ENCODE data around the gene ELP6.
"Not testable (repeated sequence)": the region's sequence is repeated elsewhere in the genome, so short reads cannot be mapped to it uniquely, and the experiment has no call there.

Gene ELP6

DNA sequence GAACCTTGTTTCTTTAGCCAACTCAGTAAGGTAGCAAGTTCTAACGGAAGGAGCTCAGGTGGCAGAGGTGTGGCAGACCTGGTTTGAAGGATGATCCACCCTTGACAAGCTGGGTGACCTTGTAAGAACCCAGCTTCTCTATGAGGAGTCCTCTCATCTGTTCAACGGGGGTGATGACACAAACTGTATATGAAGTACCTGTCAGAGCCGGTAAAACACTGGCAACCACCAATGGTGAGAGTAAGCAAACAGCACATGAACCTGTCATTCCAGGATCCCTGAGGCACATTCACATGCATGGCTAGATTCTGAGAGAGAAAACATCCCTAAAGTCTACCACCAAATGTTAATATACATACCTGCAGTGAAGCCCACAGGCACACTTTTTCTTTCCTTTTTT is 40.1 kb downstream of the ELP6 start:
- TF ChIP-seq, protein P1, sequence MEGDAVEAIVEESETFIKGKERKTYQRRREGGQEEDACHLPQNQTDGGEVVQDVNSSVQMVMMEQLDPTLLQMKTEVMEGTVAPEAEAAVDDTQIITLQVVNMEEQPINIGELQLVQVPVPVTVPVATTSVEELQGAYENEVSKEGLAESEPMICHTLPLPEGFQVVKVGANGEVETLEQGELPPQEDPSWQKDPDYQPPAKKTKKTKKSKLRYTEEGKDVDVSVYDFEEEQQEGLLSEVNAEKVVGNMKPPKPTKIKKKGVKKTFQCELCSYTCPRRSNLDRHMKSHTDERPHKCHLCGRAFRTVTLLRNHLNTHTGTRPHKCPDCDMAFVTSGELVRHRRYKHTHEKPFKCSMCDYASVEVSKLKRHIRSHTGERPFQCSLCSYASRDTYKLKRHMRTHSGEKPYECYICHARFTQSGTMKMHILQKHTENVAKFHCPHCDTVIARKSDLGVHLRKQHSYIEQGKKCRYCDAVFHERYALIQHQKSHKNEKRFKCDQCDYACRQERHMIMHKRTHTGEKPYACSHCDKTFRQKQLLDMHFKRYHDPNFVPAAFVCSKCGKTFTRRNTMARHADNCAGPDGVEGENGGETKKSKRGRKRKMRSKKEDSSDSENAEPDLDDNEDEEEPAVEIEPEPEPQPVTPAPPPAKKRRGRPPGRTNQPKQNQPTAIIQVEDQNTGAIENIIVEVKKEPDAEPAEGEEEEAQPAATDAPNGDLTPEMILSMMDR (IDR thresholded peaks at IDR 0.05; ENCODE audit: insufficient read depth, low read depth, low read length, missing control alignments) = no peak
- peak; percentile 75 for DNase-seq (ENCODE audit: low read depth)
- no peak overlapping the region for H3K4me3 ChIP-seq (ENCODE audit: low read length)

DNA sequence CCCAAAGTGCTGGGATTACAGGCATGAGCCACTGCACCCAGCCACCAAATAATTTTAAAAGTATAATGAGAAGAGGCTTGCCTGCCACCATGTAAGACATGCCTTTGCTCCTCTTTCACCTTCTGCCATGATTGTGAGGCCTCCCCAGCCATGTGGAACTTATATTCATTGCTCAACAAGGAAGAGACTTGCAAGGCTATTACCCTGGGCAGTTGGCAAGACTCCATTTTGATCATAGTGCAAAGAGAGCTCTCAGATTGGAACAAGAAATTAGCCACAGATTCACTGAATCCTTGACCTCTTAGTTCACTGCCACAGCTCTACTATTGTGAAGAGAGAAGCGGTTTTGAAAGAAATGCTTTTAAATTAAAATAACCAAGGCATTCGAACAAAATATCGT is 43.9 kb downstream of the ELP6 start:
- peak; percentile 12 for DNase-seq (ENCODE audit: low read depth)
- H3K4me3 ChIP-seq (ENCODE audit: low read length) = no peak overlapping the region
- TF ChIP-seq, protein P1 (IDR thresholded peaks at IDR 0.05; ENCODE audit: insufficient read depth, low read depth, low read length, missing control alignments) = no peak

DNA sequence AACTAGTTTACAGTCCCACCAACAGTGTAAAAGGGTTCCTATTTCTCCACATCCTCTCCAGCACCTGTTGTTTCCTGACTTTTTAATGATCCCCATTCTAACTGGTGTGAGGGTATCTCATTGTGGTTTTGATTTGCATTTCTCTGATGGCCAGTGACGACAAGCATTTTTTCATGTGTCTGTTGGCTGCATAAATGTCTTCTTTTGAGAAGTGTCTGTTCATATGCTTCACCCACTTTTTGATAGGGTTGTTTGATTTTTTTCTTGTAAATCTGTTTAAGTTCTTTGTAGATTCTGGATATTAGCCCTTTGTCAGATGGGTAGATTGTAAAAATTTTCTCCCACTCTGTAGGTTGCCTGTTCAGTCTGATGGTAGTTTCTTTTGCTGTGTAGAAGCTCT is 45.2 kb downstream of the ELP6 start:
- not testable (repeated sequence) for H3K4me3 ChIP-seq (ENCODE audit: low read length); DNase-seq (ENCODE audit: low read depth)

DNA sequence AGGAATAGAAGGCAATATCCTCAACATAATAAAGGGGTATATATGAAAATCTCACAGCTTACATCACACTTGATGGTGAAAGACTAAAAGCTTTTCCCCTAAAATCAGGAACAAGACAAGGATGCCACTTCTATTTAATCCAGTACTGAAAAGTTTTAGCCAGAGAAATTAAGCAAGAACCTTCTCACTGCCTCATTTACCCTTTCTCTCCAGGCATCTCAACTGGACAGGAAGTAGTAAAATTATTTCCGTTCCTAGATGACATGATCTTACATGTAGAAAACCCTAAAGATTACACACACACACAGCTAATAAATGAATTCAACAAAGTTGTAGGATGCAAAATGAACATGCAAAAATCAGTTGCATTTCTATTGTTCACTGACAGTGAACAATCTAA is 48.9 kb downstream of the ELP6 start:
- no peak overlapping the region for H3K4me3 ChIP-seq (ENCODE audit: low read length)
- TF ChIP-seq, protein P1 (IDR thresholded peaks at IDR 0.05; ENCODE audit: insufficient read depth, low read depth, low read length, missing control alignments) = no peak
- DNase-seq (ENCODE audit: low read depth) = peak; percentile 34

DNA sequence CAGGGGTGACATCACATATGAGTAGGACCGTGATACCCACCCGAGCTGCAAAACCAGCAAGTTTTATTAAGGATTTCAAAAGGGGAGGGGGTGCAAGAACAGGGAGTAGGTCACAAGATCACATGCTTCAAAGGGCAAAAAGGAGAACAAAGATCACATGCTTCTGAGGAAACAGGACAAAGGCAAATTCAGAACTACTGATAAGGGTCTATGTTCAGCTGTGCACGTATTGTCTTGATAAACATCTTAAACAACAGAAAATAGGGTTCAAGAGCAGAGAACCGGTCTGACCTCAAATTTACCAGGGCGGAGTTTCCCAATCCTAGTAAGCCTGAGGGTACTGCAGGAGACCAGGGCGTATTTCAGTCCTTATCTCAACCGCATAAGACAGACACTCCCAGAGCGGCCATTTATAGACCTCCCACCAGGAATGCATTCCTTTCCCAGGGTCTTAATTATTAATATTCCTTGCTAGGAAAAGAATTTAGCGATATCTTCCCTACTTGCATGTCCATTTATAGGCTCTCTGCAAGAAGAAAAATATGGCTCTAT is 53.9 kb downstream of the ELP6 start:
- DNase-seq (ENCODE audit: low read depth); H3K4me3 ChIP-seq (ENCODE audit: low read length): not testable (repeated sequence)

DNA sequence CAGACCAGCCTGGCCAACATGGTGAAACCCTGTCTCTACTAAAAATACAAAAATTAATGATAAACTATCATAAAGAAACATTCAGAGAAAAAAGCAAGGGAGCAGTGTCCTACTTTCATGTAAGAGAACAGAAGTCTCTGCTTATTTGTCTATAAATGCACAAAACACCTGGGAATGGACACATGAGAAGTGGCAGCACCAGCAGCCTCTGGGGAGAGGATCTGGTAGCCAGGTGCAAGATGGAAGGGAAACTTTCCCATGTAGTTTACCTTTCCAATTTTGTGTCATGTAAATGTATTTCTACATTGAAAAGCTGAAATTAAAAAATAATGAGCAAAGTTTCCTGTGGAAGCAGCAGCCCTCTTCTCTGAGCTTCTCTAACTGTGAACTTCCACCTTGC is 56.5 kb downstream of the ELP6 start:
- DNase-seq (ENCODE audit: low read depth) = no peak
- no peak overlapping the region for H3K4me3 ChIP-seq (ENCODE audit: low read length)
- TF ChIP-seq, protein P1 (IDR thresholded peaks at IDR 0.05; ENCODE audit: insufficient read depth, low read depth, low read length, missing control alignments) = no peak

DNA sequence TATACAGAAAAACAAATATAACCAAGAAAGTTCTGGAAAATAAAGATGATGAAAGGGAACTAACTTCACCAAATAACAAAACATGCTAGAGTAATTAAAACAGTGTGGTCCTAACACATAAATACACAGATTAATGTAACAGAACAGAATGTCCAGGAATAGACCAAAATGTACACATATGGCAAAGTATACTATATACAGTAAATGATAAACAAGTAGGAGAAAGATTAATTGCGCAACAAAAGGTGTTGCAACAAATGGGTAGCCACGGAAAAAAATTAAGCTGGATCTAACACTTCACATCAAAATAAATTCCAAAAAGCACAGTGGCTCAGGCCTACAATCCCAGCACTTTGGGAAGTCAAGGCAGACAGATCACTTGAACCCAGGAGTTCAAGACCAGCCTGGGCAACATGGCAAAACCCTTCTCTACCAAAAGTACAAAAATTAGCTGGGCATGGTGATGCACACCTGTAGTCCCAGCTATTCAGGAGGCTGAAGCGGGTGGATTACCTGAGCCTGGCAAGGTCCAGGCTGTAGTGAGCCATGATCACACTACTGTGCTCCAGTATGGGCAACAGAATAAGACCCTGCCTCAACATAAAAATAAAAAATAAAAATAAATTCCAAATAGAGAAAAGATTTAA is 57.6 kb downstream of the ELP6 start:
- TF ChIP-seq, protein P1 (IDR thresholded peaks at IDR 0.05; ENCODE audit: insufficient read depth, low read depth, low read length, missing control alignments) = no peak
- no peak overlapping the region for H3K4me3 ChIP-seq (ENCODE audit: low read length)
- peak; percentile 57 for DNase-seq (ENCODE audit: low read depth)

DNA sequence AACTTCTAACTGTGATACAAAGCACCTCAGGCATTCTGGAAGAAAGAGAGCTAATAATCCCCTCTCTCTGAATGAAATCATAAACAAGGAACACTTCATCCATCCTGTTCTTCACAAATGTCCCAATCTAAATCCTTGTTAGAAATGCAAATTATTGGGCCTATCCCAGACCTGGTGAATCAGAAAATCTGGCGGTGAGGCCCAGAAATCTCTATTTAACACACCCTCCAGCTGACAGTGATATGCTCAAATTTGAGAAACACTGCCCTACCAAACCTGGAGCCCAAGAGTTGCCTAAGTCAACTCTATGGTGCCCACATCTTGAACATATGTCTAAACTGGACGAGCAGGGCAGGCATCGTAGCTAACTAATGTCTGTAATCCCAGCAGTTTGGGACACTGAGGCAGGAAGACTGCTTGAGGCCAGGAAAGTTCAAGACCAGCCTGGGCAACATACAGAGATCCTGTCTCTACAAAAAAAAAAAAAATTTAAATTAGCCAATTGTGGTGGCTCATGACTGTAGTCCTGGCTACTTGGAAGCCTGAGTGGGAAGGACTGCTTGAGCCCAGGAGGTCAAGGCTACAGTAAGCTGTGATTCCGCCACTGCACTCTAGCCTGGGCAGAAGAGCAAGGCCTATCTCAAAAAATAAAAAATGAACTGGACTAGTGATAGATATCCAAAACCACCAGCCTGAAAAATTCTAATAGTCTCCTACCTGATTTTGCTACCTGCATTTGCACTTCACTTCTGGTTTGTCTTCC is 60.9 kb downstream of the ELP6 start:
- TF ChIP-seq, protein P1 (IDR thresholded peaks at IDR 0.05; ENCODE audit: insufficient read depth, low read depth, low read length, missing control alignments) = no peak
- DNase-seq (ENCODE audit: low read depth) = no peak
- no peak overlapping the region for H3K4me3 ChIP-seq (ENCODE audit: low read length)

All from epithelial cell of esophagus (primary cell).